Activated CD8-positive, alpha-beta memory T cell treated with anti-CD3 and anti-CD28 coated beads for 24 hours (primary cell): Measurements from ENCODE around the gene NCOA5.
A peak's percentile ranks its signal among the peaks of the same experiment; 100 is the strongest.

ENCODE experiments used
- DNase-seq: peaks from one replicate; pipeline ENCODE4 v3.0.0-alpha.2; 2020

The NCOA5 gene

DNA sequence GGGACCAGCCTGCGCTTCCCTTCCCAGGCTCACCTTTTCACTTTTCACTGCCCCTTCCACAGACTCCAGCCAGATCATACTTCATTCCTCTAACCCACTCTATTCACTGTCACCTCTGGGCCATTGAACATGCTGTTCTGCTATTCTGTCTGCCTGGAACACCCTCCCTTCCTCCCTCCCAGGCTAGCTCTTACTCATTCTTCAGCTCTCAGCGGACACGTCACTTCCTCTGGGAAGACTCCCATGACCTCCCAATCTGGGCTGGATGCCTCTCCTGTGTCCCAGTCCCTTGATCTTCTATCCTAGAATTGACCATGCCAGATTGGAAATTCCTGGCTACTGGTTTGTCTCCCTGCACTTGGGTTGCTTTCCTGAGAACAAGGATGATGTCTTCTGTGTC lies 55.7 kb downstream of the NCOA5 start:
- DNase-seq, result no peak

DNA sequence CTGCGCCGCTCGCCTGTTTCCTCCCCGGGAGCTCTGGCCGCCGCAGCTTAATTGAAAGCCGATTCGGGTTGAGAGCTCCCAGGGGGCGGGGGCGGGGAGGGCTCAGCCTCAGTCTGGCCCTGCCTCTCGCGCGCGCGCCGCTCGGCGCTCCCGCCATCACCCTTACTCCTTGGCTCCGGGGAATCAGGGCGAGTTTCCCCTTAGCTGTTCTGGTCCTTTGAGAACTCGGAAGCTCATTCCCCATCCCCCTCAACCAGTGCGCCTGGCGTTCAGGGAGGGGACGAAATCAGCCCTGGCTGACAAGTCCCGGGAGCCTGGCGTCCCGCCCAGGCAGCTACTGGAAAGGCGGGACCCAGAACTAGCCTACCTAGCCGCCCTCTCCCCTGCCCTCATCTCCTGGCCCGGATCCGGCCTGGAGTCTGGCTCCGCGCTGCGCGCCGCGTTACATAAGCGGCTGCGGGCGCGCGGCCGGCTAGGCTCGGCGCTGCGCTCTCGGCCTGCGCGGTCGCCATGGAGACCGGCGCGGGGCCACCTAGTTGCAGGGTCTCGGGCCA lies 58.0 kb downstream of the NCOA5 start:
- DNase-seq, result no peak

DNA sequence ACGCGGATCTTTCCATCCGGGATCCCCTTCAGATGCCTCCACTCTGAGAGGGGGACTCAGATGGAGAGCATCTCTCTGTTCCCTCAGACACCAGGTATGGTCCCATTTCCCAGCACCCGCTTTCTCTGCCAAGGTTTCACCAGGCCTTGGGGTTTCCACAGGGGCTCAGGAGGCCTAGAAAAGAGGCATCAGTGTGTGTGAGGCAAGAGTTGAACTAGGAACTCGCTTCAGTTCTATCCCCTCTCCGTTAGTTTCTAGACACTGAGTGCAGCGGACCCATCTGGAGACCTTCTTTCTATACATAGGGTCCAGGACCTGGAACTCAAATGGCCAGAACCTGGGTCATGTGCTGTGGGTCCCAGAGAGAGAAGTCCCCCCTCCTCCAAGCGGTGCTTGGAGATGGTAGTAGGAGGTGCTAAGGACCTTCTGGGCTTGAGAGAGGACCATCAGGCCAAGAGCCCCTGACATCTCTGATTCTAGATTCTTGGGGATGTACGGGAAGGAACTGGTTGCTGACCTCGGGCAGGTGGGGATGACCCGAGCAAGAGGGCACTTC lies 58.7 kb downstream of the NCOA5 start:
- DNase-seq, result no peak

DNA sequence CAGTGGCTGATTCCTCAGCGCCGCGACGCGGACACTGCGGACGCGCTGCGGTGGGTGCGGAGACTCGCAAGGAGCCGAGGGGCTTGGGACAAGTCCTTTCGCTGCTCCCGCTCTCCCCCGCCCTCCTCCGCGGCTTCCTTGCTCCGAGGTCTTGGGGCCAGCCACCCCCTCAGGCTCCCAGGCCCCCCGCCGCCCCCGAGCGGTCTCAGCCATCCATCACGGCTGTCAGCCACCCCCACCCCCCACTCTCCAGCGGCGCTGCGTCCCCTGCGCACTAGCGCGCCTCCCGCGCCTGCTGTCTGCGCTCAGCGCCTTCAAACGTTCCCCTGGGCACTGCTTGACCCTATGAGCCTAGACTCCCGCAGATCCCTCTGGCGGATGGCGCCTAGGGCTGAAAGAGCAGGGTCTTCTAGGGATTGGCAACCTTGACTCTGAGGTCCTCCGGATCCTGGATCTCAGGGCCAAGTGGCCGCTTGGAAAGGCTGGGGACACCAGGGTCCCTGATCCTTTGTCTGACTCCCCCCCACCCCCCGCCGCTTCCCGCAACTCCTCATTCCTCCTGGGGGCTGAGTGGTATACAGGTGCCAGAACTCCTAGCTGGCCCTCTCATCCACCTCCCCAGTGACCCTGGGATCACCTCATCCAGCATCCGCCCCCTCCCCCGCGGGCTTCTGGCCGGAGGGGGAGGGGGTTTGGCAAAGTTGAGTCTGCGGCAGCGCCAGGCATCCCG lies 59.3 kb downstream of the NCOA5 start:
- no peak for DNase-seq

DNA sequence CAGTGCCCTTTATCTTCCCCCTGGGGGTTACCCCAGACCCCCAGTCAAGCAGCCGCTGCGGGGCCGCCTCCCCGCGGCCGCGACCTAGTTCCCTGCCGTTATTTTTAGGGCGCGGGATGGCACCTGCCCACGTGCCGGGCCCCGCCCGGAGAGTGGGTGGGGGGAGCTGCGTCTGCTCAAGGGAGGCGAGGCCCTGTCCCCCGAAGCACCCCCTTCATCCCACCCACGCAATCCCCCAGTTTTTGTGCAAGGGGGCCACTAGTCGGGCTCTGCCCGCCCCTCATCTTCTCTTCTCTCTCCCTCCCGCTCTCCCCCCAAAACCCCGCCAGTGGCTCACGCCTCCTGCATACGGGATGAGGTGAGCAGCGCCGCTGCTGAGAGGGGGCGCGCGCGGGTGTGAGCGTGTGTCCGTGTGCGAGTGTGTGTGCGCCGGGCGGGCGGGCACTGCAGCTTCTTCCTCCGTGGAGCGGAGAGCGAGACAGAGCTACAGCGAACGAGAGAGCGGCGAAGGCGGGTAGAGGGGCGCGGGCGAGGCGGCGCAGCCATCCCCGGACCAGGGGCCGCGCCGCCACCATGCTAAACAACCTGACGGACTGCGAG lies 60.9 kb downstream of the NCOA5 start, which contains the start of gene SLC12A5:
SLC12A5 (plus strand) TSS at position 444 of the 600 bp plus-strand sequence; CDS start at position 574, 130 bp downstream.
- no peak for DNase-seq

DNA sequence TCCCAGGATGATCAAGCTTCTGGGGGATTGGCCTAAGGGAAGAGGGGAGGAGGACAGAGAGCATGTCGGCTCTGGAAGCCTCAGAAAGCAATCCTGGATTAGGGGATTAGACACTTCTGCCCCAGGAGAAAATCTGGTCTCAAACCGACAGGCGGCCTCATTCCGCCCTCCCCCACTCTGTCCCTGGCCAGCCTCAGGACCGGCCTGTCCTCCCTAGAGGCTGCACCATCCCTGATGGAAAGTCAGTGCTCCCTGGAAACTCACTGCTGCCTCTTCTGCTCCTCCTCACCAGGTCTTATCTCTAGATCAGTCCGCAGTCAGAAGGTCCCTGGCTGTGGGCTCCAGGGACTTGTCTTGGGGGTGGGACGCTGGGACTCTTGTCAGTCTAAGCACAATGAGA lies 61.7 kb downstream of the NCOA5 start:
- no peak for DNase-seq

DNA sequence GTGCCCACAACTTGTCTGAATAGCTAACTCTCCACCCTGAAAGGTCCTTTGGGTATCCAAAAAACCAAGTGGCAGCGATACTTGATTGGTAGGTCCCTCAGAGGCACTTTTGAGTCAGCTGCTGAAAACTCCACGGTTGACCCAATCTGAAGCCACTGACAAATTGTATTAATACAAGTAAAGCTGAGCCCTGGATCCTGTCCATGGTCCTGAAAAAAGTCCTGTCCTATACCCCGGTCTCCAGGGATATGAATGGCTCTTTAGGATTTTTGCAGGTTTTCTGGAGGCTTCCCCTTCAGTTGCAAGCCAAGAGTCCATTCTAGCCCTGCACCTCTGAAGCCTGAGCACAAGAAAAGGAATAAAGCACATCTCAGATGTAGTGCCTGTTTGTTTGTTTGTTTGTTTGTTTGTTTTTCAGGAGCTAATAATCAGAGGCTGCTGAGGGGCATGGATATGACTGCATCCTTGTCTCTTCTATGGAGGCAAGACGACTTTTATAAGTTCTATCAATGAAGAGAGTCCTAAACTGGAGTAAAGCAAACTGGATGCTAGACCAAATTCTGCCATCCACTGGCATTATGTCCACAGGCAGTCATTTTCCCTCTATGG lies 62.4 kb downstream of the NCOA5 start:
- no peak for DNase-seq

DNA sequence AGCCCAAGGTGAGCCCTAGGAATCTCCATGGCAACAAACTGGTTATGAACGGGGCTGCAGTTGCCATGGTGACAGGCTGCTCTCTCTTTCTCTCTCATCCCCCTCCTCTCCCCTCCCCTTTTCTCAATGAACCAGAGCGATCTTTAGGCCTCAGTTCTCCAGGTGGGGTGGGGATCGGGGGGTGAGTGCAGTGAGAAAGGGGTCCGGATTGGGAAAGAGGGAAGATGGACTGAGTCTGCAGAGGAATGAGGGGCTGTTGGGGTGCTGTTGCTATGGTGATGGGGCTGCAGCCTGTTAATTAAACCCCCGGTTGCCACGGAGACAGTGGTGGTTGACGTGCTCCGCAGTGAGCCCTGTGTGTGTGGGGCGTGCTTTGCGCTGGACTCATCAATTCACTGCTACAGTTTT lies 64.4 kb downstream of the NCOA5 start:
- no peak for DNase-seq

DNA sequence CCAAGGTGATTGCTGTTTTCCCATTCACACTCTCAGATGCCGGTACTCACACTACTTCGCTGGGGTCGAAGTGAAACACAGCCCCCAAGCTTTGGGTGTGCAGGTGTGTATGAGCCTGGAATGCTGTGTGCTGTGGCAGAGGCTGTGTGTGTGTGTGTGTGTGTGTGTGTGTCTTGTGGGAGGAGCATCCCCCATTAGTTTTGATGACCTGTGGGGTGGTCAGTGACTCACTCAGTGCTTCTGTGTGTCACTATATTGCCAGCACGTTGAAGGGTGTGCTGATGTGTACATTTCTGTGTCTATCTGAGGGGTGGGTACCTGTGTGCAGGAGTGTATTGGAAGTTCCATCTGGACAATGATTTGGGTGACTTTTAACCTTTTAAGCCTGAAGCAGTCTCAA lies 65.8 kb downstream of the NCOA5 start:
- DNase-seq, result no peak

DNA sequence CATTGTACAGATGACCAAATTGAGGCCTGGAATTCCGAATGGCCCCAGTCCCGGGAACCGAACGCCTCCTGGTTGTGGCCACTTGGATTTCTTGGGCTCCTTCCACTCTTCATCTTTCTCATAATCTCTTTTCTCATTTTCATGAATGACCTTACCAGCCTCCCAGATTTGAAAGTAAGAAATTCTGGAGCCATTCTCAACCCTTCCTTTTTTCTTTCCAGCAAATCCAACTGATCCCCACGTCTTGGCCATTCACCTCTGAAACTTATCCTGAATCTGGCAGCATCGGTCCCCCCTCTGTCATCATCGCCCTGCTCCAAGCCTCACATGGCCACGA lies 66.6 kb downstream of the NCOA5 start:
- DNase-seq, result no peak

DNA sequence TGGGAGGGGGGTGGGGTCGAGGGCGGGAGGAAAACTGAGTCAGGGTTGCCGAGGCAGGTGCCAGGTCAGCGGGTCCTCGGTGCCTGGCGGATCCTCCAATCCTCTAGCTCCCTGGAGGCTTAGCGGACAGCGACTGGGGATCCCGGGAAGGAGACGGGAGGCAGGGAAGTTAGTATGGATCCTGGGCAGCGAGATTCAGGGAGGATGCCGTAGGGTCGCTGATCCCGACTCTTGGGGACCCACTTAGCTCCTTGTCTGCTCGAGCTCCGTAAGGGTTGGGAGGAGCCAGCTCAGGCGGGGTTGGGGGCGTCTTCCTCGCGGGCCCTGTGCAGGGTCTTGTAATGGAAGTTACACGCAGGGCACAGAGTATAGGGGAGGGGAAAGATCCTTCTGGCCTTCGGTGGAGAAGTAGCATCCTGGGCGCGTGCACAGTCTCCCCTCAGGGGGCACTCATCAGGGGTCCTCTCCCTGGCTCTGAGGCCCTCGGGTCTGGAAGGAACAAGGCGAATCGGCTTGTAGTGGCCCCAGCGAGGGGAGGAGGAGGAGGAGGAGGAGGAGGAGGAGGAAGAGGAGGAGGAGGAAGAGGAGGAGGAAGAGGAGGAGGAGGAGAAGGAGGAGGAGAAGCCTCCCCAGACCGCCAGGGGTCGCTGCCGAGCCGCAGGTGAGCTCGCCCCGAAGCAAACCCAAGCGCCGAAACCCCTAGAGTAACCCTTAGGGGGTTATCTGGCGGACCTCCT lies 67.2 kb downstream of the NCOA5 start:
- peak; percentile 90 for DNase-seq

DNA sequence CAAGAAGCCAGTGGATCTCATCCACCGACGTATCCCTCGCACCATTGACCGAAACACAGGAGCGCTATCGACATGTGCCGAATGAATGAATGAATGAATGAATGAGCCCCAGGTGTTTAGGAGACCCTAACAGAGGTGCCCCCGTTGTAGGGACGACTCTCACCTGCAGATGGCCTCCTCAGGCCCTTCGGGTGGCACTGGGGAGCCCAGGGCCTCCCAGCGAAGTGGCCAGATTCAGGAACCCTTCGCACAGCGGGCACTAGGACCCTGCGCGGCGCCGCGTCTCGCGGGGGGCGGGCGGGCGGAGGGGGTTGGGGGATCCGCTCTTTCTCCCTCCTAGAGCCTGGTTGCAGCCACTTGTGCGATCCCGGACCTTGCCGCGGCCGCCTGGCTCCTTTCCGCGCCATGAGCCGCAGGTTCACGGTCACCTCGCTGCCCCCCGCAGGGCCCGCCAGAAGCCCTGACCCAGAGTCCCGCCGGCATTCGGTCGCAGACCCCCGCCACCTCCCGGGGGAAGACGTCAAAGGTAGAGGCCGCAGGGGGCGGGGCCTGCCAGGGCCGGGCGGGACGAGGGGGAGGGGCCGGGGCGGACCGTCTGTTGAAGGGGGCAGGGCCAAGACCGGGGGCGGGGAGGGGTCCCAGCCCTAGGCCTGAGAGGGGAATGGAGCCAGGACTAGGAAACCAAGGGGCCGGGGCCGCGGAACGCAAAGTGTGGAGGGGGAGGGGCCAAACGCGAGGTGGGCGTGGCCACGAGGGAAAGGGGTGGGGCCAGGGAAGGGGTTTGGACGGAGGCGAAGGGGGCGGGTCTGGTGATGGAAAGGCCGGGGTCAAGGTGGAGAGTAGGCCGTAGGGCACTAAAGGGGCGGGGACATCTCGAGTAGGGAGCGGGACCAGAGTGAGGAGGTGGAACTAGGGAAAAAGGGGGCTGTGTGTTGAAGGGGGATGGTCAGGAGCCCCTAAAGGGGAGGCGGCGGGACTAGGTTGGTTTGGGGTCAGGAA lies 68.1 kb downstream of the NCOA5 start:
- DNase-seq, result peak; percentile 73

DNA sequence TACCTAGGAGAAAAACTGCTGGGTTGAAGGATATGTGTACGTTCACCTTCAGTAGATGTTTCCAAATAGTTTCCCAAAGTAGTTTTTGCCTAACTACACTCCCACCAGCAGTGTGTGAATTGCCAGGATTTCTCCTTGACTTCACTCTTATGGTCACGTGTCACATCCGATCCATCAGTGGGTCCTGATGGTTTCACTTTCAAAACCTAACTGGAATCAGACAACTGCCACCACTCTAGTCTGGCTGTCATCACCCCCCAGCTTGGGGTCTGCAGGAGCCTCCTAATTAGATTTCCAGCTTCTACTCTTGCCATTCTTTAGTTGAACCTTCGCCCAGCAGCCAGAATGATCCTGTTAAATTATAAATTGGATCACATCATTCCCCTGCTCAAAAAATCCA lies 69.2 kb downstream of the NCOA5 start:
- no peak for DNase-seq

DNA sequence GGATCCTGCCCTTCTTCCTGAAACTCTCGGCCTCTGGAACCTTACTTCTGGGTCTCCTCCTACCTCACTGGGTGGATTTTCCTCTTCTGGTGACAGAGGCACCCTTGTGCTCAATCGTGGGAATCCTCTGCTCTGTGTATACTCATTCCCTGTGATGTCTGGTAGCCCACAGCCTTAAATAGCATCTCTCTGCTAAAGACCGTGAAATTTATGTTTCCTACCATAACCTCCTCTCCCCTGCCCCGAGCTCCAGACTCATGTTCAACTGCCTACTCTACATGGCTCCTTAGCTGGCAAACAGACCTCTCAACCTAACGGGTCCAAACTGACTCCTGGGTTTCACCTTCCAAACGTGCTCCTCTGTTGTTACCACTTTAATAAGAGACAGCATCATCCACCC lies 71.2 kb downstream of the NCOA5 start:
- no peak for DNase-seq

DNA sequence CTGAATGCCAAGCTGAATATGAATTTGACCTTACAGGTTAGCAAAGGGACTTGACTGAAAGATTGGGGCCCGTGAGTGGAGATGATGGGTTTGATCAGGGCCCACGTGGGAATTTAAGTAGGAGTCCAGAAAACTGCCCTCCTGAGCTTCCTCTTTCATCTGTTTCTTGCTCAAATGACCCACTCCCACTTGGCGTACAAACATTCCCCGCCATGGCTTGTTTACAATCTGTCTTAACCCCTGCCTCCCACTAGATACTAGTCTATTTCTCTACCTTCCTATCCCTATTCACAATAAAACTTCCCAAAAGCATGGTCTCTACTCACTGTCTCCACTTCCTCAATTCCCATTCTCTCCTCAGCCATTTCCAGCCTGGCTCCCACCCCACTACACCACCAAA lies 71.7 kb downstream of the NCOA5 start:
- DNase-seq, result no peak

DNA sequence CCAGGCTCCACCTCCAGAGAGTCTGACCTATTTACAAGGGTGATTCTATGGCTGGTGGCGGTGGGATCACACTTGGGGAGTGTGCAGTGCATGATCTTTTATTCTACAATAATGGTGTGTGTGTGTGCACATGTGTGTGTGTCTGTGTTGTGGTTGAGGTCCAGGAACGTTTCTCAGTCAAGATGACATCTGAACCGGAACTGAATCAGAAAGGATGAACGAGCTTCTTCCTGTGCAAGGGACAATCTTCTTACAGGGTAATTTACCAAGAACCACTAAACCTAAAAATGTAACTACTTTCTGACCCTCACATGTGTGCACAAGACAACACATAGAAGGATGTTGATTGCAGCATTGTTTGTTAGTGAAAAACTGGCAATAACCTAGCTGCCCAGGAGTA lies 72.5 kb downstream of the NCOA5 start:
- DNase-seq, result no peak

DNA sequence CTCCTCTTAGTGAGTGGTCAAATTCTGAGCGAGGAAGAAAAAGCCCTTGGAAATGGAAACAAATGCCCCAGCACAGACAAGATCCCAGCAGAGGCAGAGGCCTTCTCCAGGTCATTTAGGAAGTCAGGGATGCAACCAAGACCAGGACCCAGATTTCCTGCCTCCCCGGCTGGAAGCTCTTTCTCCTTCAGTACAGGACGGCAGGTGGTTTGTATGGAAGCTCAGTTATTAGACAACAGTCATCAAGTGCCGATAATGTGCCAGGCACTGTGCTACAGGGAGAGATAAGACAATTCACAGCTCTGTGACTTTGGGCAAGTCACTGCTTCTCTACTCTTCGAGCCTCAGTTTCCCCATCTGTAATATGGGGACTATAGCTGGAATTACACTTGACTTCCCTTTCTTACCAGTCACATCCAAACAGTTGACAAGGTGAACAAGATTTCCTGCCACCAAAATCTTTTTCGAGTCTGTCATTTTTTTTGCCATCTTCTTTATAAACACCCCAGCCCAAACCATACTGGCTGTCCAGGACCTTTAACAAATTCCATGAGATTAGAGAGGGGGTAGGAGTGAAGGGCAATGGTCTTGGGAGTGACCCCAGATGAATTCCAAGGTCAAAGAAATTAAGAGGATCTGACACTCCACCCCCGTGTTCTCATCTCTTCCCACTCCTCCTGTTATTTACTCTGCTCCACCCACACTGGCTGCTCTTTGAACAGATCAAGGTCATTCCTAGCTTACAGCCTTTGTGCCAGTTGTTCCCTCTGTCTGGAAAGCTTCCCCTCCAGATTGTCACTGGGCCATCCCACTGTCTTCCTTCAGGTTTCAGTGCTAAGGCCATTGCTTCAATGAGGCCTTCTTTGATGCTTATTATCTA lies 75.0 kb downstream of the NCOA5 start:
- no peak for DNase-seq

DNA sequence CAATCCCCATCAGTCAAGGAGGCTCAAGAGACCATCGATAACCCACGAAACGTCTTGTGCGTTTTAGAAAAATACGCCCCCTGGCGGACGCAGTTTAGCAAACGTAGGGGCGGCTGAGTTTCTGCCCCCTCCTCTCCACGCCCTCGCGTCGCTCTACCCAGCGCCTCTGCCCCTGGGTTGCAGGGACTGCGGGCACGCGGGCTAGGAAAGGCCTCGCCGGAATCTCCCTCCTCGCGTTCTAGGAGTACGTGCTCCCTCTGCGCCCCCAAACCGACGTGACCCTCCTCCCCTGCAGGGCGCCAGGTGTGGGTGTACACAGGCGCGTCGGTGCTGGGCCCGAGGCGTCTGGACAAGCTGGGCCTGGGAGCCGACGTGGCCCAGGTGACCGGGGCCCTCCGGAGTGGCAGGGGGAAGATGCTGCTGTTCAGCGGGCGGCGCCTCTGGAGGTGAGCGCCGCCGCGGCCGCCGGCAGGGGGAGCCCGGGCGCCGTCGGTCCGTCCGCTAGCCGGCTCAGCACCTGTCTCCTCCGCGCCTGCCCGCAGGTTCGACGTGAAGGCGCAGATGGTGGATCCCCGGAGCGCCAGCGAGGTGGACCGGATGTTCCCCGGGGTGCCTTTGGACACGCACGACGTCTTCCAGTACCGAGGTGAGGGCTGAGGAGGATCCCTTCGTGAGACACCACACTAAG lies 75.8 kb downstream of the NCOA5 start:
- DNase-seq, result peak; percentile 87

DNA sequence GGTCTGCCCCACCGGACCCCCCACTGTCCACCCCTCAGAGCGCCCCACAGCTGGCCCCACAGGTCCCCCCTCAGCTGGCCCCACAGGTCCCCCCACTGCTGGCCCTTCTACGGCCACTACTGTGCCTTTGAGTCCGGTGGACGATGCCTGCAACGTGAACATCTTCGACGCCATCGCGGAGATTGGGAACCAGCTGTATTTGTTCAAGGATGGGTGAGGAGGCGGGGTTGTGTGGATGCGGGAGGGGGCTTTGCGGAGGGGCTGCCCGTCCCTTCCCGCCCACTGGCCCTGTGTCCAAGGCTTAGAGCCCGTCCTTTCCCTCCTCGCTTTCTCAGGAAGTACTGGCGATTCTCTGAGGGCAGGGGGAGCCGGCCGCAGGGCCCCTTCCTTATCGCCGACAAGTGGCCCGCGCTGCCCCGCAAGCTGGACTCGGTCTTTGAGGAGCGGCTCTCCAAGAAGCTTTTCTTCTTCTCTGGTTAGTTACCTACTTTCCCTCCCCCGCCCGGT lies 76.4 kb downstream of the NCOA5 start:
- DNase-seq, result no peak

DNA sequence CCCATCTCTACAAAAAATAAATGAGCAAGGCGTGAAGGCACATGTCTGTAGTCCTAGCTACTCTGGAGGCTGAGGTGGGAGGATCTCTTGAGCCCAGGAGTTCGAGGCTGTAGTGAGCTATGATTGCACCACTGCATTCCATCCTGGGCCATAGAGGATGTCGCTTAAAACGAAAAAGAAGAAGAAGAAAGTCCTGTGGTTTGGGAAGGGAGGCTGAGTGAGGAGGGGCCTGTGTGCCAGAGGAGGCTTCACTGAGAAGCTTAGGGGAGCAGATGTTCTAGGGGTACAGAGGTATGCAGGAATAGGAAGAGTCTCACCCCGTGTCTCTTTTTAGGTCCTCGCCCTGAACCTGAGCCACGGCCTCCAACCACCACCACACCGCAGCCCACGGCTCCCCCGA lies 76.8 kb downstream of the NCOA5 start:
- DNase-seq, result no peak
